GM12892 (cell line): ENCODE data around the gene FSTL4.

Experiments used
- POLR2A ChIP-seq: IDR thresholded peaks from 2 replicates; pipeline ENCODE4 v1.6.1; 2011; ENCODE audit warnings: low read depth, low read length, control low read depth
- POLR2AphosphoS5 ChIP-seq: IDR thresholded peaks from 2 replicates; pipeline ENCODE4 v1.6.1; 2011; ENCODE audit warnings: low read depth, low read length, control low read depth
- TAF1 ChIP-seq: IDR thresholded peaks from 2 replicates; pipeline ENCODE4 v1.6.1; 2011; ENCODE audit warnings: low read depth, mild to moderate bottlenecking, control low read depth, low read length, borderline replicate concordance

- TF ChIP-seq POLR2A (no peak), POLR2AphosphoS5 (no peak), TAF1 (no peak)
Observed at GRCh38 chr5:133364936-133365707, 247.2 kb downstream of the FSTL4 start.
